Measurements from ENCODE around the gene PPP1R16B.

- TF ChIP-seq CTCF (IDR thresholded peaks at IDR 0.05) (no peak), POLR2A (IDR thresholded peaks at IDR 0.05) (no peak), POLR2AphosphoS5 (IDR thresholded peaks at IDR 0.05) (no peak), EP300 (IDR thresholded peaks at IDR 0.05) (no peak)
Observed at GRCh38 chr20:38963745-38964144, 158.2 kb downstream of the PPP1R16B start.

All from upper lobe of left lung (tissue), 4 donors.